ENCODE results near the gene APLF. TPM values are rescaled to one million over a fixed set of nuclear protein-coding genes. Genes with fewer than 3 reads are reported as not detected.

Gene APLF
- total RNA-seq, 1 experiment from 2014 or later: 2.4 TPM

DNA sequence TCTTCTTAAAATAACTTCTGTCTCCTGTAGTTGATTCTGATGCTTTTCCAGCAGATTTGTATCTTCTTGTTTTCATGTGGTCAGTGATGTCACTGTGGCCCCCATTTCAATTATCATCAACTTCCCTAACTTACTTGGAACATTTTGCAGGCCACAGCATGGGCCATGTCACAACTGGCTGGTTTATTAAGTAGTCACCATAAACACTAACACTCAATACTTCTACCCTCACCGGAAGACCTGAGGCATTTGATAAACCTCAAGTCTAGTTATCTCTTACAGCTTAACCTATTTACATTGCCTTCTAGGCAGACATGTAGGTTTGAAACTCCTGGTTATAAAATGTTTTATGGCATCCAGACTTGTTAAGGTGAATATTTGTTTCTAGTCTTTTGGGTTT, 138.6 kb downstream of the APLF start:
- H3K4me3 ChIP-seq (ENCODE audit: low read length): no peak overlapping the region
- H3K9ac ChIP-seq (ENCODE audit: low read length): no peak overlapping the region
- H3F3A ChIP-seq (ENCODE audit: low read length, unreplicated experiment): no peaks in the 10 kb centered on the region
- DNase-seq: no peak
- intact Hi-C loops (cut with micrococcal nuclease): no loop called here
- no peaks in the 10 kb centered on the region for H4K20me1 ChIP-seq (ENCODE audit: low read length)
- no peaks in the 10 kb centered on the region for H3K79me2 ChIP-seq (ENCODE audit: low read length)
- H2AFZ ChIP-seq (ENCODE audit: low read length): no peak overlapping the region
- no peak overlapping the region for H3K27ac ChIP-seq (ENCODE audit: low read length)
- BruUV-seq (replicated peaks): no TSS peak
- no peak for TF ChIP-seq EZH2 (IDR thresholded peaks at IDR 0.05; ENCODE audit: low read length, unreplicated experiment)
- no peak for TF ChIP-seq EZH2phosphoT487 (IDR thresholded peaks at IDR 0.05; ENCODE audit: borderline replicate concordance, low read length)
- TF ChIP-seq, protein P1, sequence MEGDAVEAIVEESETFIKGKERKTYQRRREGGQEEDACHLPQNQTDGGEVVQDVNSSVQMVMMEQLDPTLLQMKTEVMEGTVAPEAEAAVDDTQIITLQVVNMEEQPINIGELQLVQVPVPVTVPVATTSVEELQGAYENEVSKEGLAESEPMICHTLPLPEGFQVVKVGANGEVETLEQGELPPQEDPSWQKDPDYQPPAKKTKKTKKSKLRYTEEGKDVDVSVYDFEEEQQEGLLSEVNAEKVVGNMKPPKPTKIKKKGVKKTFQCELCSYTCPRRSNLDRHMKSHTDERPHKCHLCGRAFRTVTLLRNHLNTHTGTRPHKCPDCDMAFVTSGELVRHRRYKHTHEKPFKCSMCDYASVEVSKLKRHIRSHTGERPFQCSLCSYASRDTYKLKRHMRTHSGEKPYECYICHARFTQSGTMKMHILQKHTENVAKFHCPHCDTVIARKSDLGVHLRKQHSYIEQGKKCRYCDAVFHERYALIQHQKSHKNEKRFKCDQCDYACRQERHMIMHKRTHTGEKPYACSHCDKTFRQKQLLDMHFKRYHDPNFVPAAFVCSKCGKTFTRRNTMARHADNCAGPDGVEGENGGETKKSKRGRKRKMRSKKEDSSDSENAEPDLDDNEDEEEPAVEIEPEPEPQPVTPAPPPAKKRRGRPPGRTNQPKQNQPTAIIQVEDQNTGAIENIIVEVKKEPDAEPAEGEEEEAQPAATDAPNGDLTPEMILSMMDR (conservative IDR thresholded peaks at IDR 0.05; ENCODE audit: low read depth, low read length): no peak
- no peaks in the 10 kb centered on the region for H3K4me1 ChIP-seq (ENCODE audit: insufficient read depth, low read length)
- no peaks in the 10 kb centered on the region for H3K9me2 ChIP-seq (replicated peaks; ENCODE audit: low read length)
- H3K9me3 ChIP-seq (ENCODE audit: low read length): no peaks in the 10 kb centered on the region; the same call in 1 of the 2 replicates
- CTCF ChIA-PET: interaction anchor here (1.4 kb wide), 1 partner anchor 11 kb away, joined by 5 read pairs; no protein-coding TSS in a partner anchor
- no peaks in the 10 kb centered on the region for H3K27me3 ChIP-seq (ENCODE audit: low read length)
- POLR2A ChIA-PET (ENCODE audit: unreplicated experiment): no interaction called here
- ATAC-seq: no peak
- H3K36me3 ChIP-seq (ENCODE audit: low read depth, low read length): no peaks in the 10 kb centered on the region
- H3K4me2 ChIP-seq (ENCODE audit: low read length): no peak overlapping the region

DNA sequence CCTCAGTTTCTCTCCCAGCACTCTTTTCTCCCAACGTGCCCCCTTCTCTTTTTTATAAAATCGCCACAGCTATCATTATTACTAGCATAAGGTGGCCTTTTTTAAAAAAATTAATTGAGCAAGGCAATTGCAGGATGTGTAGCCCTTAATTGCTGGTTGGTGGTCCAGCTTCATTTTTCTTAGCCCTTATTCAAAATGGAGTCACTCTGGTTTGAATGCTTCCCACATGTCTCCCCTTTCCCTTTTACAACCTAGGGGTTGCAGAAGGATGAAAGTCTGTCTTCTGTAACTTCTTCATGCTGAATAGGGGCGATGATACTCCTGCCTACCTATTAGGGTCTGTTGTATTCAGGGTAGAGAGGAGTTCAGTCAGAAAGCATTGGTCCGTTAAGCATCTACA, 139.4 kb downstream of the APLF start:
- no peak overlapping the region for H3K4me3 ChIP-seq (ENCODE audit: low read length)
- no peaks in the 10 kb centered on the region for H3K79me2 ChIP-seq (ENCODE audit: low read length)
- H3K4me2 ChIP-seq (ENCODE audit: low read length): no peak overlapping the region
- no peaks in the 10 kb centered on the region for H3F3A ChIP-seq (ENCODE audit: low read length, unreplicated experiment)
- ChIA-PET CTCF (interaction anchor here (1.4 kb wide), 1 partner anchor 12 kb away, joined by 5 read pairs; no protein-coding TSS in a partner anchor), POLR2A (ENCODE audit: unreplicated experiment) (no interaction called here)
- ATAC-seq: no peak
- H3K9me2 ChIP-seq (replicated peaks; ENCODE audit: low read length): no peaks in the 10 kb centered on the region
- intact Hi-C loops (cut with micrococcal nuclease): no loop called here
- no peak overlapping the region for H3K9ac ChIP-seq (ENCODE audit: low read length)
- H3K9me3 ChIP-seq (ENCODE audit: low read length): no peaks in the 10 kb centered on the region; the same call in 1 of the 2 replicates
- H3K27ac ChIP-seq (ENCODE audit: low read length): no peak overlapping the region
- TF ChIP-seq EZH2phosphoT487 (IDR thresholded peaks at IDR 0.05; ENCODE audit: borderline replicate concordance, low read length): no peak
- TF ChIP-seq EZH2 (IDR thresholded peaks at IDR 0.05; ENCODE audit: low read length, unreplicated experiment): no peak
- TF ChIP-seq, protein P1 (conservative IDR thresholded peaks at IDR 0.05; ENCODE audit: low read depth, low read length): no peak
- no peak for DNase-seq
- BruUV-seq (replicated peaks): no TSS peak
- no peaks in the 10 kb centered on the region for H3K27me3 ChIP-seq (ENCODE audit: low read length)
- H2AFZ ChIP-seq (ENCODE audit: low read length): no peak overlapping the region
- no peaks in the 10 kb centered on the region for H4K20me1 ChIP-seq (ENCODE audit: low read length)
- no peaks in the 10 kb centered on the region for H3K4me1 ChIP-seq (ENCODE audit: insufficient read depth, low read length)
- H3K36me3 ChIP-seq (ENCODE audit: low read depth, low read length): no peaks in the 10 kb centered on the region

DNA sequence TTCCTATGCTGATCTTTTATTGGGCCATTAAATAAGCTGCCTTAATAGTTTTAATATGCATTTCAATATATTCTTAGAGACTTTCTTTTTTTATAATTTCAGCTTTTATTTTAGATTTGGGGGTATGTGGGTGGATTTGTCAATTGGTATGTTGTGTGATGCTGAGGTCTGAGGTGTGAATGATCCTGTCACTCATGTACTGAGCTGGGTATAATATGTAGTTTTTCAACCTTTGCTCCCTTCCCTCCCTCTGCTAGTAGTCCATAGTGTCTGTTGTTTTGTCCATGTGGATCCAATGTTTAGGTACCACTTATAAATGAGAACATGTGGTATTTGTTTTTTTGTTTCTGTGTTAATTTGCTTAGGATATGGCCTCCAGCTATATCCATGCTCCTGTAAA, 140.5 kb downstream of the APLF start:
- Histone ChIP-seq H3K4me3 (ENCODE audit: low read length) (no peak overlapping the region), H3K9me2 (replicated peaks; ENCODE audit: low read length) (no peaks in the 10 kb centered on the region), H3K27ac (ENCODE audit: low read length) (no peak overlapping the region), H2AFZ (ENCODE audit: low read length) (no peak overlapping the region), H3K9me3 (ENCODE audit: low read length) (no peaks in the 10 kb centered on the region; the same call in 1 of the 2 replicates), H3K27me3 (ENCODE audit: low read length) (no peaks in the 10 kb centered on the region), H3K4me2 (ENCODE audit: low read length) (no peak overlapping the region), H3F3A (ENCODE audit: low read length, unreplicated experiment) (no peaks in the 10 kb centered on the region), H3K9ac (ENCODE audit: low read length) (no peak overlapping the region), H3K36me3 (ENCODE audit: low read depth, low read length) (no peaks in the 10 kb centered on the region), H3K79me2 (ENCODE audit: low read length) (no peaks in the 10 kb centered on the region), H4K20me1 (ENCODE audit: low read length) (no peaks in the 10 kb centered on the region), H3K4me1 (ENCODE audit: insufficient read depth, low read length) (no peaks in the 10 kb centered on the region)
- ChIA-PET CTCF (no interaction called here), POLR2A (ENCODE audit: unreplicated experiment) (no interaction called here)
- intact Hi-C loops (cut with micrococcal nuclease): no loop called here
- ATAC-seq: no peak
- TF ChIP-seq EZH2phosphoT487 (IDR thresholded peaks at IDR 0.05; ENCODE audit: borderline replicate concordance, low read length) (no peak), EZH2 (IDR thresholded peaks at IDR 0.05; ENCODE audit: low read length, unreplicated experiment) (no peak)
- TF ChIP-seq, protein P1 (conservative IDR thresholded peaks at IDR 0.05; ENCODE audit: low read depth, low read length): no peak
- no TSS peak for BruUV-seq (replicated peaks)
- no peak for DNase-seq
